Measurements from ENCODE around the gene FAM98B.

FAM98B gene

DNA sequence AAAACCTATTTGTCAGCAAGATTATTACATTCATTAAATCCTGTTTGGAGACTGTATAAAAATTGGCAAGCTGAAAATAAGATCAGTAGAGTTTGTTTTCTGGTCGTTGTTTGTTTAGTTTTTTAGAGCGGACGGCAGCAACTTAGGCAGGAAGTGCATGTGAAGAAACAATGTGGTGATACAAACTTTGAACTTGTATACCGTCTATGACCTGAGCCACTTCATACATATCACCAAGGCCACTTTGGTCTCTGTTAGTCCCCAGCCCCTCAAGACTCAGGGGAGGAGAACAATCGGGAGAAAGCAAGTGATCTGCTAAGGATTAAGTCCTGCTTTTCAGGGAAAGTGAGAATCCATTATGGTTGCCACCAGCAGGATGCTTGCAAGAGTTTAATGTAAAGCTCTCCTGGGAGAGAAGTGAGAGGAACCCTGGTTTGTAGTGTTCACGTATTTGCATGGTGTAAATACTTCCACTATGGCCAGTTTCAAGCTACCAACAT lies 79.5 kb downstream of the FAM98B start:
- TF ChIP-seq, protein P1, sequence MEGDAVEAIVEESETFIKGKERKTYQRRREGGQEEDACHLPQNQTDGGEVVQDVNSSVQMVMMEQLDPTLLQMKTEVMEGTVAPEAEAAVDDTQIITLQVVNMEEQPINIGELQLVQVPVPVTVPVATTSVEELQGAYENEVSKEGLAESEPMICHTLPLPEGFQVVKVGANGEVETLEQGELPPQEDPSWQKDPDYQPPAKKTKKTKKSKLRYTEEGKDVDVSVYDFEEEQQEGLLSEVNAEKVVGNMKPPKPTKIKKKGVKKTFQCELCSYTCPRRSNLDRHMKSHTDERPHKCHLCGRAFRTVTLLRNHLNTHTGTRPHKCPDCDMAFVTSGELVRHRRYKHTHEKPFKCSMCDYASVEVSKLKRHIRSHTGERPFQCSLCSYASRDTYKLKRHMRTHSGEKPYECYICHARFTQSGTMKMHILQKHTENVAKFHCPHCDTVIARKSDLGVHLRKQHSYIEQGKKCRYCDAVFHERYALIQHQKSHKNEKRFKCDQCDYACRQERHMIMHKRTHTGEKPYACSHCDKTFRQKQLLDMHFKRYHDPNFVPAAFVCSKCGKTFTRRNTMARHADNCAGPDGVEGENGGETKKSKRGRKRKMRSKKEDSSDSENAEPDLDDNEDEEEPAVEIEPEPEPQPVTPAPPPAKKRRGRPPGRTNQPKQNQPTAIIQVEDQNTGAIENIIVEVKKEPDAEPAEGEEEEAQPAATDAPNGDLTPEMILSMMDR (IDR thresholded peaks at IDR 0.05; ENCODE audit: low read depth, low read length, missing control alignments): no peak
- DNase-seq (ENCODE audit: extremely low read depth, low read depth): no peak
- H3K4me3 ChIP-seq (replicated peaks; ENCODE audit: low read depth, low read length): no peak overlapping the region

DNA sequence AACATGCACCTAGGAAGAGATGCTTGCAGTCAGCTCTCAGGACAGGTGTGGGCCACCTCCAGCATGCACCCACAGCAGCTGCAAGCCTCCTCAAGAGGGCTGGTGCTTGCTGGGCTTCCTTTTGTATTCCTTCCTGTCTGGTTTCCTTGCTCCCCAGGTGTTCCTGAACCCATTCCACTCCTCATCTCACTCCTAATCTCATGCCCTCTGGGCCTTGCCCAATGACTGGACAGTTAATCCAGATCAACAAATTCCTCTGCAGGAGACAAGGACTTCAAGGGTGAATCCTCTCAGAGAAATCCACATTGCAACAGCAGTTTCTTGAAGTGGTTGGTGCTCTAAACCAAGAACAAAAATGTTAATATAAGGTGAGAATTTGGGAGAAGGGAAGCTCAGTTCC lies 80.0 kb downstream of the FAM98B start:
- H3K4me3 ChIP-seq (replicated peaks; ENCODE audit: low read depth, low read length): no peak overlapping the region
- DNase-seq (ENCODE audit: extremely low read depth, low read depth): no peak
- TF ChIP-seq, protein P1 (IDR thresholded peaks at IDR 0.05; ENCODE audit: low read depth, low read length, missing control alignments): no peak

DNA sequence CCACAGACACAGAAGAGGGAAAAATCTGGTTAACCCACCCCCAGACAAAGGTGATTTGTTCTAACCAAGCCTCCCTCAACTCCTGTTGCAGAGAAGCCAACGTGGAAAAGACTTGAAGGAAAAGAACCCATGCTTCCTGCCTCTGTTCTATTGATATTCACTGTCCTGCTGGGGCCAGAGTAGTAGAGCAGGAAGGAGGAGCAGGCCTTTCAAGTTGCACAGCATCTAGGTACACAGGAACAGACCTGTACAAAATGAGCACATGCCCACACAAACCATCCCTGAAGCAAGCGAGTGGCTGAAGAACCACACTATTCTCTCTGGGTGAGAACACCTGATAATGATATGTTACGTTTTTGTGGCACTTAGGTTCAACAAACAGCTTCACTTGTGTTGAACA lies 80.8 kb downstream of the FAM98B start:
- no peak for DNase-seq (ENCODE audit: extremely low read depth, low read depth)
- TF ChIP-seq, protein P1 (IDR thresholded peaks at IDR 0.05; ENCODE audit: low read depth, low read length, missing control alignments): no peak
- no peak overlapping the region for H3K4me3 ChIP-seq (replicated peaks; ENCODE audit: low read depth, low read length)

DNA sequence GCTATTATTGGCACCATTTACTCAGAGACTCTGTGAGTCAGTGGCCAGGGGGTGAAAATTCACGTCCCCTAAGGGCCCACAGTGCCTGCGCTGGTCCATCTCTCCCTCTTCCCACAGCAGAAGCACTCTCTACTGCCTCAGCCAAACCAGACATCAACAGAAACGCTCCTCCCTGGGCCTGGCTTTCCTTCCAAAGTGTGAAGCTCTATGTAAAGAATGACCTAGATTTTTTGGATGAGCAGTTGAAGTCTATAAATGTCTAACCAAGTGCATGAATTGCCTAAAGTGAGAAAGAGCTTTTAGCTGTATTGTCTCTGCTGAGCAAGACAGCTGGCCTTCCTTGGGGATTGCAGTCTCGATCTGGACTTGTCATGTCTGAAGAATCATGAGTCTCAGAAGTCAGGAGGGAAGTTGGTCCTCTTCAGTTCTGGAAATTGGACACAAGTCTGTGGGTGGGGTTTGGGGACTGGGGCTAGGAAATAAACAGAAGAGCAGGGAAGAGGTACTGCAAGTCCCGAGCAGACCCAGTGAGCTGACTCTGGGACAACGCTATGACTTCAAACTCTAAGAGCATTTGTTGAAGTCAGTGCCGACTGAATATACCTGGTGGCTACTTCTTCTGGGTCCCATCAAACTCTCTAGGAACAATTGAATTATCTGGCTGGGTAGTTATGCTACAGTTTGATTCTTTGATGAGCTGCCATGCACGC lies 81.7 kb downstream of the FAM98B start:
- TF ChIP-seq, protein P1 (IDR thresholded peaks at IDR 0.05; ENCODE audit: low read depth, low read length, missing control alignments): no peak
- DNase-seq (ENCODE audit: extremely low read depth, low read depth): no peak
- no peak overlapping the region for H3K4me3 ChIP-seq (replicated peaks; ENCODE audit: low read depth, low read length)

DNA sequence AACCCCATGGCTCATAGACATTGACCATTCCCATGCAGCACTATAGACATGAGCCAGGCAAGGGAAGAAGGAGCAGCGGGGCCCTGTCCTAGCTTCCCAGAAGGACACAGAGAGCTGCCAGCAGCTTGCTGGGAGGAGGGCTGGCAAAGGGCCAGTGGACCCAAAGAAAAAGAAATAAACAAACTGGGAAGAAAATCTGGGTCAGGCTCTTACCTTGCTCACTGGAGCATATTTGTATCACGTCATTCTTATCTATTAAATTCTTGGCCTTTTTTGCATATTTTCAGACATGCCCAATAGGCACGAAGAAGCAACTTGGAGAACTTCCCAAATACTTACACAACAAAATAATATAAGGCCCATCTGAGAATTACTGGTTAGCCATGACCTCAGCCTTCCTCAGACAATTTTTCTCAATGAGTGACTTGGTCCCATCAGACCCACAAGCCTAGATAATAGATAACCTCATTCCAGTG lies 82.3 kb downstream of the FAM98B start:
- no peak for DNase-seq (ENCODE audit: extremely low read depth, low read depth)
- H3K4me3 ChIP-seq (replicated peaks; ENCODE audit: low read depth, low read length): no peak overlapping the region
- TF ChIP-seq, protein P1 (IDR thresholded peaks at IDR 0.05; ENCODE audit: low read depth, low read length, missing control alignments): no peak
